Endodermal cell (in vitro differentiated cells): ENCODE measurements around the gene RXRA. TPM values are rescaled to one million over a fixed set of nuclear protein-coding genes. Genes with fewer than 3 reads are reported as not detected.

Source experiments
- DNase-seq: peaks from one replicate; pipeline ENCODE4 v3.0.0-alpha.2; 2017
- H3K27ac ChIP-seq: 2 replicates; pipeline ENCODE4 v1.5.1; 2013; ENCODE audit warnings: mild to moderate bottlenecking, low read depth, low read length, moderate library complexity
- H3K27me3 ChIP-seq: 2 replicates; pipeline ENCODE4 v1.6.1; 2013; ENCODE audit warnings: mild to moderate bottlenecking, low read length, moderate library complexity; ENCODE audit not compliant: insufficient read depth, control insufficient read depth, poor library complexity, severe bottlenecking
- H3K36me3 ChIP-seq: 2 replicates; pipeline ENCODE4 v1.7.0; 2013; ENCODE audit warnings: mild to moderate bottlenecking, low read length, moderate library complexity; ENCODE audit not compliant: control insufficient read depth, insufficient read depth
- H3K4me1 ChIP-seq: one replicate; pipeline ENCODE4 v1.7.0; 2013; ENCODE audit warnings: low read length; ENCODE audit not compliant: control insufficient read depth, insufficient read depth
- H3K4me3 ChIP-seq: 2 replicates; pipeline ENCODE4 v1.5.1; 2013; ENCODE audit warnings: mild to moderate bottlenecking, low read length, moderate library complexity
- H3K9ac ChIP-seq: 2 replicates; pipeline ENCODE4 v1.6.1; 2013; ENCODE audit warnings: mild to moderate bottlenecking, low read length, moderate library complexity; ENCODE audit not compliant: poor library complexity, severe bottlenecking; ENCODE audit errors: extremely low read depth
- H3K9me3 ChIP-seq: 2 replicates; pipeline ENCODE4 v1.6.1; 2013; ENCODE audit warnings: mild to moderate bottlenecking, low read length, moderate library complexity; ENCODE audit not compliant: control insufficient read depth
- H3K27ac Mint-ChIP-seq: 2 replicates; pipeline ENCODE4 v1.8.0; 2020; ENCODE audit warnings: mixed read lengths
- H3K27me3 Mint-ChIP-seq: 2 replicates; pipeline ENCODE4 v1.8.0; 2021; ENCODE audit warnings: mild to moderate bottlenecking, mixed read lengths; ENCODE audit not compliant: insufficient read depth
- H3K36me3 Mint-ChIP-seq: 2 replicates; pipeline ENCODE4 v1.8.0; 2020; ENCODE audit warnings: low read depth, mixed read lengths
- H3K4me1 Mint-ChIP-seq: 2 replicates; pipeline ENCODE4 v1.8.0; 2020; ENCODE audit warnings: mixed read lengths
- H3K4me3 Mint-ChIP-seq: 2 replicates; pipeline ENCODE4 v1.8.0; 2020; ENCODE audit warnings: mild to moderate bottlenecking, moderate library complexity, mixed read lengths
- H3K9me3 Mint-ChIP-seq: 2 replicates; pipeline ENCODE4 v1.8.0; 2020; ENCODE audit warnings: mild to moderate bottlenecking, mixed read lengths
- WGBS, 2 experiments: methylation state at CpG; one replicate each; pipeline versions ENCODE4 v1.1.5 to v1.1.7; 2013; ENCODE audit warnings: missing lambda C conversion rate in 2 of 2, mixed read lengths in 1 of 2; ENCODE audit not compliant: insufficient coverage in 1 of 2, insufficient read length in 1 of 2; 5-methylcytosine and 5-hydroxymethylcytosine counted together
- total RNA-seq, 2 donors: library from RNA; stranded (reverse); fragmentation: NEBNext Ultra II Directional in 1 of 2; extraction: Animal tissue kit (Norgen Biotek cat#: 25700) in 1 of 2; gene quantifications; 2 replicates in 1 of 2; 3 replicates in 1 of 2; pipeline ENCODE4 v1.2.1, GENCODE V29; 2021
- TF ChIP-seq, protein P1 (sequence below): fragments of 200-600 bp; sonication (generic); conservative IDR thresholded peaks from 2 replicates; pipeline ENCODE4 v1.5.0; 2021; ENCODE audit warnings: antibody characterized with exemption, mild to moderate bottlenecking

Gene RXRA
- total RNA-seq, 2 donors from 2014 or later = 58.3 to 70.6 TPM

GRCh38 chr9:134476942-134477335 is 150.7 kb downstream of the RXRA start:
- Histone ChIP-seq H3K4me1 (no peaks in the 10 kb centered on the region), H3K27ac (no peak overlapping the region), H3K4me3 (no peak overlapping the region), H3K36me3 (no peaks in the 10 kb centered on the region), H3K9ac (no peak overlapping the region), H3K9me3 (no peaks in the 10 kb centered on the region), H3K27me3 (no peaks in the 10 kb centered on the region)
- 92 to 98% methylated on average over 14 to 15 of the region's 15 CpGs for WGBS, 2 experiments
- Mint-ChIP-seq H3K9me3 (no peaks in the 10 kb centered on the region), H3K4me1 (no peaks in the 10 kb centered on the region), H3K36me3 (no peaks in the 10 kb centered on the region), H3K27me3 (no peaks in the 10 kb centered on the region), H3K4me3 (no peak overlapping the region), H3K27ac (no peak overlapping the region)
- TF ChIP-seq, protein P1, sequence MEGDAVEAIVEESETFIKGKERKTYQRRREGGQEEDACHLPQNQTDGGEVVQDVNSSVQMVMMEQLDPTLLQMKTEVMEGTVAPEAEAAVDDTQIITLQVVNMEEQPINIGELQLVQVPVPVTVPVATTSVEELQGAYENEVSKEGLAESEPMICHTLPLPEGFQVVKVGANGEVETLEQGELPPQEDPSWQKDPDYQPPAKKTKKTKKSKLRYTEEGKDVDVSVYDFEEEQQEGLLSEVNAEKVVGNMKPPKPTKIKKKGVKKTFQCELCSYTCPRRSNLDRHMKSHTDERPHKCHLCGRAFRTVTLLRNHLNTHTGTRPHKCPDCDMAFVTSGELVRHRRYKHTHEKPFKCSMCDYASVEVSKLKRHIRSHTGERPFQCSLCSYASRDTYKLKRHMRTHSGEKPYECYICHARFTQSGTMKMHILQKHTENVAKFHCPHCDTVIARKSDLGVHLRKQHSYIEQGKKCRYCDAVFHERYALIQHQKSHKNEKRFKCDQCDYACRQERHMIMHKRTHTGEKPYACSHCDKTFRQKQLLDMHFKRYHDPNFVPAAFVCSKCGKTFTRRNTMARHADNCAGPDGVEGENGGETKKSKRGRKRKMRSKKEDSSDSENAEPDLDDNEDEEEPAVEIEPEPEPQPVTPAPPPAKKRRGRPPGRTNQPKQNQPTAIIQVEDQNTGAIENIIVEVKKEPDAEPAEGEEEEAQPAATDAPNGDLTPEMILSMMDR = no peak
- no peak for DNase-seq

DNA sequence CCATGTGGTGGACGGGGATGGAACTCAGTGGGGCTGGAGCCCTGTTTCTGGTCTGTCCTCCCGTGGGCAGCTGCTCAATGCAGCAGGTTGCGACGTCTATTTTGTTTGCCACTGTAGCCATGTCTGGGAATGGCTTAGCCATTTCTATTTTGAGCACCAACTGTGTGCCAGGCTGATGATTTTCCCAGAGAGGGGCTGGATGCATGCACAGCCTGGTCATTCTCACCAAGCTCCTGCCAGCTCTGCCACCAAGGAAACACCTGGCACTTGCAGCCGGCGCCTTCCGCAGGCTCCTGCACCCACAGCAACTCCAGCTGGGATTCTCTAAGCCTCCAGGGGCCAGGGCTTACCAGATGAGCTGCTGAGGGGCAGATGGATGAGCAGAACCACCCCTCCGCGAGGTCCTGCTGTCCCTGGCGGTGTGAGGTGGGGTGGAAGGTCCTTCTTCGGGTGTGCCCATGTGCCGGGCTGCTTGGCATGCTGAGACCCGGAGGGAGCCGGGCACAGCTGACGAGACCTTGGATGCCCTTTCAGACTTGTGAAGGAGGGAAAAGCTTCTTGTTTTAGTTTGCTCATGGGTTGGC is 151.2 kb downstream of the RXRA start:
- H3K27me3 ChIP-seq = no peaks in the 10 kb centered on the region
- DNase-seq = no peak
- H3K27ac ChIP-seq = no peak overlapping the region
- no peaks in the 10 kb centered on the region for H3K27me3 Mint-ChIP-seq
- H3K4me3 Mint-ChIP-seq = no peak overlapping the region
- H3K36me3 Mint-ChIP-seq = no peaks in the 10 kb centered on the region
- H3K4me1 ChIP-seq = no peaks in the 10 kb centered on the region
- H3K36me3 ChIP-seq = no peaks in the 10 kb centered on the region
- no peak overlapping the region for H3K4me3 ChIP-seq
- 93 to 94% methylated on average over 11 to 15 of the region's 15 CpGs for WGBS, 2 experiments
- TF ChIP-seq, protein P1 = no peak
- no peaks in the 10 kb centered on the region for H3K9me3 Mint-ChIP-seq
- no peak overlapping the region for H3K27ac Mint-ChIP-seq
- no peak overlapping the region for H3K9ac ChIP-seq
- no peaks in the 10 kb centered on the region for H3K9me3 ChIP-seq
- no peaks in the 10 kb centered on the region for H3K4me1 Mint-ChIP-seq

- Mint-ChIP-seq H3K4me1 (no peaks in the 10 kb centered on the region), H3K27ac (no peak overlapping the region), H3K9me3 (no peaks in the 10 kb centered on the region), H3K27me3 (no peaks in the 10 kb centered on the region), H3K4me3 (no peak overlapping the region), H3K36me3 (no peaks in the 10 kb centered on the region)
- Histone ChIP-seq H3K27ac (no peak overlapping the region), H3K4me1 (no peaks in the 10 kb centered on the region), H3K4me3 (no peak overlapping the region), H3K27me3 (no peaks in the 10 kb centered on the region), H3K36me3 (no peaks in the 10 kb centered on the region), H3K9me3 (no peaks in the 10 kb centered on the region), H3K9ac (no peak overlapping the region)
- DNase-seq = no peak
- TF ChIP-seq, protein P1 = no peak
- 92 to 94% methylated on average over 14 of the region's 14 CpGs for WGBS, 2 experiments
Measured at GRCh38 chr9:134477927-134478326, 151.7 kb downstream of the RXRA start.
